Adrenal gland (tissue), 5 donors: ENCODE measurements around the gene AJM1.

Experiments used
- CTCF ChIP-seq, 6 experiments: fragments of 450-650 bp in 4 of 6; fragments of 200-600 bp in 2 of 6; sonication (generic) in 1 of 6; IDR thresholded peaks; 1 replicate in 5 of 6; 2 replicates in 1 of 6; pipeline versions ENCODE4 v1.5.1 to v1.8.0; 2016 to 2021; ENCODE audit warnings: antibody characterized with exemption in 6 of 6, mild to moderate bottlenecking in 2 of 6, moderate library complexity in 1 of 6
- POLR2A ChIP-seq, 2 donors: fragments of 450-650 bp; IDR thresholded peaks; one replicate each; pipeline ENCODE4 v1.6.1; 2017; ENCODE audit warnings: antibody characterized with exemption in 2 of 2, mild to moderate bottlenecking in 2 of 2, moderate library complexity in 1 of 2
- donor health status: DM: no; HTN: no; CAD: no.

GRCh38 chr9:136854113-136854841 is 12.0 kb downstream of the AJM1 start:
- TF ChIP-seq CTCF (IDR thresholded peaks at IDR 0.05) = no peak
- TF ChIP-seq POLR2A (IDR thresholded peaks at IDR 0.05) = no peak
